ENCODE results near the gene USF2.

GRCh38 chr19:35267818-35268535, 785 bp upstream of the USF2 start:
- TF ChIP-seq SIN3A (IDR thresholded peaks at IDR 0.05; ENCODE audit: low read depth, low read length) (no peak), POLR2A (IDR thresholded peaks at IDR 0.05; ENCODE audit: low read depth, low read length) (peak; percentile 77), SPI1 (IDR thresholded peaks at IDR 0.05; ENCODE audit: borderline replicate concordance, insufficient read depth, low read depth, low read length) (no peak), HCFC1 (IDR thresholded peaks at IDR 0.05; ENCODE audit: low read length) (no peak), EP300 (IDR thresholded peaks at IDR 0.05; ENCODE audit: borderline replicate concordance in 1 of 2, control insufficient read depth in 1 of 2, low read depth in 2 of 2, low read length in 2 of 2) (no peak)
